ENCODE measurements around the gene LYSMD2. TPM values are rescaled to one million over a fixed set of nuclear protein-coding genes. Genes with fewer than 3 reads are reported as not detected.

The LYSMD2 gene
- total RNA-seq, 4 donors from 2014 or later = 8.9 to 21.5 (median 15.9) TPM

Other genes starting within 250 kb of the LYSMD2 start
- 10 to 100 TPM; 47.5 to 77.2 (median 54.5) TPM for gene DMXL2, start 114.9 kb downstream of the LYSMD2 start, total RNA-seq
- gene SCG3, start 56.2 kb downstream of the LYSMD2 start, total RNA-seq = under 1 TPM in 1 of 4 donors, not detected in 3; 0.47 TPM
- 10 to 100 TPM in 2 of 4 donors, 1 to 10 TPM in 2; 6.5 to 28.5 (median 12.4) TPM for gene TMOD2, start 13.9 kb upstream of the LYSMD2 start, total RNA-seq
- 10 to 100 TPM; 25.7 to 47.0 (median 37.3) TPM for gene TMOD3, start 92.0 kb upstream of the LYSMD2 start, total RNA-seq
- gene LEO1, start 234.1 kb upstream of the LYSMD2 start, total RNA-seq = 10 to 100 TPM; 11.4 to 19.6 (median 15.0) TPM

Data from omental fat pad (tissue), 4 donors.